OCI-LY7 (cell line): Measurements from ENCODE around the gene FBP1.

Source experiments
- CTCF ChIP-seq: fragments of 200-600 bp; sonication (generic); conservative IDR thresholded peaks from 2 replicates; pipeline ENCODE4 v1.5.1; 2014; ENCODE audit warnings: mild to moderate bottlenecking, antibody characterized with exemption, low read length, moderate library complexity, mixed read lengths
- EZH2phosphoT487 ChIP-seq: fragments of 200-600 bp; sonication (generic); IDR thresholded peaks from 2 replicates; pipeline ENCODE4 v1.6.1; 2018; ENCODE audit warnings: low read depth, borderline replicate concordance, mild to moderate bottlenecking, mixed run types, antibody characterized with exemption, low read length, moderate library complexity, mixed read lengths

DNA sequence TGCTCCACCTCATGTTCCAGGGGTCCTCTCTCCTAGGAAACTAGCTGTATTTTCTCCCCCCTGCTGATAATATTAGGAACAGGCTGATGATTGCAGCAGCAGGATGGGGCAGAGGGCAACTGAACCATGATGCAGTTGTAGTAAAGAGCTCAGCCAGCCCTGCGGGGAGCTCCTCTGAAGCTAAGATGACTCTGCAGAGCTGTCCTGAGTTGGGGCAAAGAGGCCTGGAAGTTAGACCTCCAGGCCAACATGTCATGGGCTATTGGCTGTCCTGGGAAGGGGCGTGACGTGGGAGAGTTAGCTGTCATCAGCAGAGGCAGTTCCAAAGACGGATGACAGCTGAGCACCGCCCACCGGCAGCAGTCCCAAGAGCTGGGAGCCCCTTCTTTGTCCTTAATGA lies 6.6 kb upstream of the FBP1 start:
- TF ChIP-seq EZH2phosphoT487 (no peak), CTCF (no peak)
